Esophagus squamous epithelium (tissue), 4 donors: ENCODE results near the gene HELZ.

ENCODE experiments used
- CTCF ChIP-seq, 6 experiments: fragments of 450-650 bp in 4 of 6; fragments of 200-600 bp in 2 of 6; sonication (generic) in 2 of 6; IDR thresholded peaks; one replicate each; pipeline ENCODE4 v1.5.1; 2016 to 2019; ENCODE audit warnings: antibody characterized with exemption in 6 of 6, mild to moderate bottlenecking in 4 of 6, moderate library complexity in 4 of 6
- POLR2A ChIP-seq, 4 donors: fragments of 450-650 bp; IDR thresholded peaks; one replicate each; pipeline ENCODE4 v1.6.1; 2017; ENCODE audit warnings: antibody characterized with exemption in 4 of 4, mild to moderate bottlenecking in 4 of 4, moderate library complexity in 3 of 4

- TF ChIP-seq CTCF (IDR thresholded peaks at IDR 0.05) (no peak), POLR2A (IDR thresholded peaks at IDR 0.05) (no peak)
Observed at GRCh38 chr17:67262435-67263117, 17.6 kb upstream of the HELZ start.
